Peyer's patch (tissue), 4 donors: ENCODE measurements around the gene CNTNAP5.

Experiments used
- CTCF ChIP-seq, 6 experiments: fragments of 450-650 bp in 4 of 6; fragments of 200-600 bp in 2 of 6; sonication (generic) in 1 of 6; IDR thresholded peaks; one replicate each; pipeline ENCODE4 v1.5.1; 2017 to 2019; ENCODE audit warnings: antibody characterized with exemption in 6 of 6, mild to moderate bottlenecking in 3 of 6, moderate library complexity in 1 of 6
- POLR2A ChIP-seq, 2 donors: fragments of 450-650 bp; IDR thresholded peaks; one replicate each; pipeline ENCODE4 v1.5.1; 2017; ENCODE audit warnings: antibody characterized with exemption in 2 of 2, mild to moderate bottlenecking in 2 of 2, moderate library complexity in 2 of 2

- no peak for TF ChIP-seq CTCF (IDR thresholded peaks at IDR 0.05)
- TF ChIP-seq POLR2A (IDR thresholded peaks at IDR 0.05) = no peak
Measured at GRCh38 chr2:124882423-124882822, 857.3 kb downstream of the CNTNAP5 start.
